HG03045 (cell line): Measurements from ENCODE around the gene ZNF600.
A peak's percentile ranks its signal among the peaks of the same experiment; 100 is the strongest.
"Not testable (repeated sequence)": the region's sequence is repeated elsewhere in the genome, so short reads cannot be mapped to it uniquely, and the experiment has no call there.

Experiments
- ATAC-seq: cut with Tn5 transposase; IDR thresholded peaks from one replicate; pipeline ENCODE4 v1.9.1; 2021; ENCODE audit warnings: mild to moderate bottlenecking, moderate library complexity; ENCODE audit not compliant: unreplicated experiment

ZNF600 gene

DNA sequence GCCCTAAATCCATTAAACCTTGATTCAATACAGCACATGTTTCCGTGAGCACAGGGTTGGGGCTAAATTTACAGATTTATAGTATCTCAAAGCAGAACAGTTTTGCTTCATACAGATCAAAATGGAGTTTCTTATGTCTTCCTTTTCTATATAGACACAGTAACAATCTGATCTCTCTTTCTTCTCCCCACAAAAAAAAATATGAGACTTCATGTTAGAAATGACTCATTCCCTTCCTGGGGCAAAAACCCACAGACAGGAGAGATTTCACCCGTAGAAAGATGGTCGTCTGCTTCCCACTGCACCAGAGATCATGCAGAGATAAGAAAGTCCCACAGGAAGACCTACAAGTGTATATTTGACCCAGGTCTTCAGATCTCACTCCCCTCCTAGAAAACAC lies 44.1 kb downstream of the ZNF600 start:
- no peak for ATAC-seq

DNA sequence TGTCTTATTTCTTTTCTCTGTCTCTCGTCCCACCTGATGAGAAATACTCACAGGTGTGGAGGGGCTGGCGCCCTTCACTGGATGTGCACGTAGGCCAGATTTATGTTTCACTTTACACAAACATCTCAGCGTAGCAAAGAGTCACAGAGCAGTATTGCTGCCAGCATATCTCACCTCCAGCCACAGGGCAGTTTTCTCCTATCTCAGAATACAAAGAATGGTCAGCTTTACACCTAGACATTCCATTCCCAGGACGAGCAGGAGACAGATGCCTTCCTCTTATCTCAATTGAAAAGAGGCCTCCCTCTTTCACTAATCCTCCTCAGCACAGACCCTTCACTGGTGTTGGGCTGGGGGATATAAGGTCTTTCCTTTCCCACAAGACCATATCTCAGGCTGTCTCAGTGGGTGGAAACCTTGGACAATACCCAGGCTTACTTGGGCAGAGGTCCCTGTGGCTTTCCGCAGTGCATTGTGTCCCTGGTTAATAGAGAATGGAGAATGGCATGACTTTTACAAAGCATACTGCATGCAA lies 44.6 kb downstream of the ZNF600 start:
- ATAC-seq = no peak

DNA sequence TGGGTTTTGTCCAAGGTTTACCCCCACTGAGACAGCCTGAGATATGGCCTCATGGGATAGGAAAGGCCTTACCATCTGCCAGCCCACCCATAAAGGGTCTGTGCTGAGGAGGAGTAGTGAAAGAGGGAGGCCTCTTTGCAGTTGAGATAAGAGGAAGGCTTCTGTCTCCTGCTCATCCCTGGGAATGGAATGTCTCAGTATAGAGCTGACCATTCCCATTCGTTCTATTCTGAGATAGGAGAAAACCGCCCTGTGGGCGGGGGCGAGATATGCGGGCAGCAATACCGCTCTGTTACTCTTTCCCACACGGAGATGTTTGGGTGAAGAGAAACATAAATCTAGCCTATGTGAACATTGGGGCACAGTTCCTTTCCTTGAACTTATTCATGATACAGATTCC lies 45.2 kb downstream of the ZNF600 start:
- not testable (repeated sequence) for ATAC-seq

DNA sequence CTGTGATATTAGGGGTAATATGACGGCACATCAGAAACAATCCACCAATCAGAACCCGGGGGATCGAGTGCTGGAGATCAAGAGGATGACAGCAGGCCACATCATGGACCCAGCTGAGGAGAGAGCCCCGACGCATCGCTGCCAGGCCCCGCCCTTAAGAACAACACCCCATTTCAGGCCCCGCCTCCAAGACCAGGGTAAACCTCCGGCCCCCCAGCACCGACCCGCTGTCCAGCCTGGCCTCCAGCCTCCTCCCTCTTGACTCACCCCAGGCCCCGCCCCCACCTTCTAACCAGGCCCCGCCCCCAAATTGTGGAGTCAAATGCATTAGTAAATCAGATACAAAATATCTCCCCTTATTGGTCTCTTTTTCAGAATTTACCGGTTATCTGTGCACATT lies 47.0 kb downstream of the ZNF600 start:
- no peak for ATAC-seq

DNA sequence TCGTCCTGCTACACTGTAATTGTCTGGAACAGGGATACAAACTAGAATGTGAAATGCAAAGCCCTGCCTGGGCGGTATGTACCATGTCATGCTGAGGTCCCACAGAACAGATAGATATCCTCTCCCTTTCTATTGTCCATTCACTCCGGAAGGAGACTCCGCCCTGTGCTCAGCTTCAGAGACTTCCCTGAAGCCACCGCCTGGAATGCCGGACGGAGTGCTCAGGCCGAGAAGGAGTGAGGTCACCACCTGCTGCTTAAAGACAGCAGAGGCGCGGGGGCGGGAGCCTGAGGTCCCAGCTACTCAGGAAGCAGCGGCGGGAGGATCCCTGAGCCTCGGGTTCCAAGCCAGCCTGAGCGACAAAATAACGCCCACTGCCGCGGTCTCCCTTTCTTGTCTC lies 50.9 kb downstream of the ZNF600 start:
- ATAC-seq = no peak

DNA sequence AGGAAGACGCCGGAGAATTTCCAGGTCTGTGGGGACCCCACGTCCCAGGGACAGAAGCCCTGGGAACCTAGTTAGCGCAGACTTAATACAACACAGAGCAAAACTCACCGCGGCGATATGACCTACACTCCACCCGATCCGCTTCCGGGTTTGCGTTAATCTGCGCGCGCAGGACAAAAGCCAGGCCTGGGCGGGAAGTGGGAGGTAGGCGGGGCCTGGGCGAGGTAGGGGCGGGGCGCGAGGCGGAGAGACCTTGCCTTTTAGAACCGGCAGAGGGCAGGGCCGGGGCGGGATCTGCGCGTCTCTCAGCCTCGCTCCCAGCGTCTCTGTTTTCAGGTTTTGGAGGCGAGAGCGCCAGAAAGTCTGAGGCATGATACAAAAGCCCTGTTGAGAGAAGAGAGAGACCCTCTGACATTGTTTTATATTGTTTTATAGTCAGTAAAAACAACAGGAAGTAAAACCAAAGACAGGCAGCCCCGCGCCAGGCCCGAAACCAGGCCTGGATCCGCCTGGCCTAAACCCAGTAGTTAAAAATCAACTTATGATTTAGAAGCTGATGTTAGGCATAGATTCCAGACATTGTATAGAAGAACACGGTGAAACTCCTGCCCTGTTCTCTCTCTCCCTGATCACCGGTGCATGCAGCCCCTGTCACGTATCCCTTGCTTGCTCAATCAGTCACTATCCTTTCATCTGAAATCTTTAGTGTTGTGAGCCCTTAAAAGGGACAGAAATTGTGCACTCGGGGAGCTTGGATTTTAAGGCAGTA lies 51.5 kb downstream of the ZNF600 start, which contains the start of gene ZNF611:
Gene ZNF611, minus strand, starts transcription at position 152 of the 769 bp plus-strand sequence. CDS start 19,150 bp downstream, outside the sequence.
- peak; percentile 86 for ATAC-seq

DNA sequence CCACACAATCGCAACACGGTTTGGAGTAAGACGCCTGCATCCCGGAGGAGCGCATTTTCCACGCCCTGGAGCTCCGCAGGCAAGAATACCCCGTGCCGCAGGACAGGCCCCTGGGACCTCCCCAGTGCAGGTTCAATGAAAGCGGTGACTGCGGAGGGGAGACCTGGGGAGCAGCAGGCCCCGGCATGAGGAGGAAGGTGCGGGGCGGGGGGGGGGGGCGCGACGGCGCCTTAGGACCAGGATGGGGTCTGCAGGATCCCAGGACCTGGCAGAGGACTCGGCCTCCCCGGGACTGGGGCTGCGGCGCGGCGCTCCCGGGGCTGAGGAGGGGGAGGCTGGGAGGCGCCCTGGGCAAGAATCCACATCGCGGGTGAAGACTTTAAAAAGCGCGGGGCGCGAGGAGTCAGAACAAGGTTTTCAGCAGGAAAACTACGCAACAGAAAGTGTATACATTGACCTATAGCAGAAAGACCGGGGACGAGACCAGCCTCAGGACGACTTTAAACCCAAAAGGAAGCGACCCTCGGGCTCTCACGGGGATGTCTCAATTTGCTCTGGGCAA lies 52.2 kb downstream of the ZNF600 start:
- peak; percentile 28 for ATAC-seq

DNA sequence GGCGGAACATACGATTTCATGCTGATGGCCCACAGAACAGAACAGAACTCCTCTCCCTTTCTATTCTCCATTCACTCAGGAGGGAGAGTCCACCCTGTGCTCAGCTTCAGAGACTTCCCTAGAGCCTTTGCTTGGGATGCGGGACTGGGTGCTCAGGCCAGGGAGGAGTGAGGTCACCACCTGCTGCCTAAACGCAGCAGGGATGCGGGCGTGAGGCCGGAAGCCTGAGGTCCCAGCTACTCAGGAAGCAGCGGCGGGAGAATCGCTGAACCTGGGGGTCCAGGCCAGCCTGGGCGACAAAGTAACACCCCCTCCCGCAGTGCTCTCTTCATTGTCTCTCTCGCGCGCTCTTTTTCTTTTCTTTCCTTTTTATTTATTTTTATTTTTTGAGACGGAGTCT lies 60.5 kb downstream of the ZNF600 start:
- not testable (repeated sequence) for ATAC-seq

DNA sequence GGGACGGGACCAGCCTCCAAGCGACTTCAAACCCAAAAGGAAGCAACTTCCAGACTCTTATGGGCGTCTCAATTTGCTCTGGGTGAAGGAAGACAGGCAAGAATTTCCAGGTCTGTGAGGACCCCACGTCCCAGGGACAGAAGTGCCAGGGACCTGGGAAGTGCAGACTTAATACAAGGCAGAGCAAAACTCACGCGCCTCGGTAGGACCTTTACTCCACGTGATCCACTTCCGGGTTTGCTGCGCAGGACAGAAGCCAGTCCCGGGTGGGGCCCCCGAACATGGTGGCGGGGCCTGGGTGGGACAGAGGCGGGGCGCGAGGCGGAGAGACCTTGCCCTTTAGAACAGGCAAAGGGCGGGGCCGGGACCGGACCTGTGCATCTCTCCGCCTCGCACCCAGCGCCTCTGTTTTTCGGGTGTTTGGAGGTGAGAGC lies 61.0 kb downstream of the ZNF600 start:
- no peak for ATAC-seq

DNA sequence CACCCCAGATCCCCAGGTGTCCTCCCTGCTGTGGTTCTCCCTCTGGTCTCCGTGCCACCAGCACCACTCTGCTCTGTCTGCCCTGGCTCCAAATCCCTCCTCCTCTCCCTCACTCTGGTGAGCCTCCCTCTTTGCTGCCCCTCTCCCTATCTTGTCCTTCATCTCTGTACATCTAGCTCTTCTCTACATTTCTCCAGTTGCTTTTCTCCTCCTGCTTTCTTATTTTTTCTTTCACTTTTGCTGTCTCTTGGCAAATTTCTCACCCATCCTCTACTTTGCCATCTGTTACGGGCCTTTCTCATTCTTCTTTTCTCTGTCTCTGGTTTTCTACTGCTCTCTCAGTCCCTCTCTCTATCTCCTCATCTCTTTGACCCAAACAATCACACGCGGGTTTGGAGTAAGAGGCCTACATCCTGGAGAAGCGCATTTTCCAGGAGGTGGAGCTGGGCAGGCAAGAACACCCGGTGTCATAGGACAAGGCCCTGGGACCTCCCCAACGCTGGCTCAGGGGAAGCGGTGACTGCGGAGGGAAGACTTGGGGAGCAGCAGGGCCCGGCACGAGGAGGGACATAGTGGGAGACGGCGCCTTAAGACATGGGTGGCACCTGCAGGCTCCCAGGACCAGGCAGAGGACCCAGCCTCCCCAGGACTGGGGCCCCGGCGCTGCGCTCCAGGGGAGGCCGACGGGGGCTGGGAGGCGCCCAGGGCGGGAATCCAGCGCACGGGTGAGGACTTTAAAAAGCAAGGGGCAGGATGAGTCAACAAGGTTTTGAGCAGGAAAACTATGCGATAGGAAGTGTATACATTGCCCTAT lies 61.7 kb downstream of the ZNF600 start:
- no peak for ATAC-seq

DNA sequence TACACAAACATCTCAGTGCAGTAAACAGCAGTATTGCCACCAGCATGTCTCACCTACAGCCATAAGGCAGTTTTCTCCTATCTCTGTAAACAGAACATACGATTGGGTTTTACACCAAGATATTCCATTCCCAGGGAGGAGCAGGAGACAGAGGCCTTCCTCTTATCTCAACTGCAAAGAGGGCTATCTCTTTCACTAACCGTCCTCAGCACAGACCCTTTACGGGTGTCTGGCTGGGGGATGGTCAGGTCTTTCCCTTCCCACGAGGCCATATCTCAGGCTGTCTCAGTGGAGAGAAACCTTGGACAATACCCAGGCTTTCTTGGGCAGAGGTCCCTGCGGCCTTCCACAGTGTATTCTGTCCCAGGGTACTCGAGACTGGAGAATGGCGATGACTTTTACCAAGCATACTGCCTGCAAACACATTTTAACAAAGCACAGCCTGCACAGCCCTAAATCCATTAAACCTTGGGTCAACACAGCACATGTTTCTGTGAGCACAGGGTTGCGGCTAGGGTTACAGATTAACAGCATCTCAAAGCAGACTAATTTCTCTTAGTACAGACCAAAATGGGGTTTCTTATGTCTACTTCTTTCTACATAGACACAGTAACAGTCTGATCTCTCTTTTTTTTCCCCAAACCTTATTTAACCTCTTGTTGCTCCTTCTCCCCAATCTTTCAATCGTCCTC lies 62.5 kb downstream of the ZNF600 start:
- ATAC-seq = not testable (repeated sequence)

DNA sequence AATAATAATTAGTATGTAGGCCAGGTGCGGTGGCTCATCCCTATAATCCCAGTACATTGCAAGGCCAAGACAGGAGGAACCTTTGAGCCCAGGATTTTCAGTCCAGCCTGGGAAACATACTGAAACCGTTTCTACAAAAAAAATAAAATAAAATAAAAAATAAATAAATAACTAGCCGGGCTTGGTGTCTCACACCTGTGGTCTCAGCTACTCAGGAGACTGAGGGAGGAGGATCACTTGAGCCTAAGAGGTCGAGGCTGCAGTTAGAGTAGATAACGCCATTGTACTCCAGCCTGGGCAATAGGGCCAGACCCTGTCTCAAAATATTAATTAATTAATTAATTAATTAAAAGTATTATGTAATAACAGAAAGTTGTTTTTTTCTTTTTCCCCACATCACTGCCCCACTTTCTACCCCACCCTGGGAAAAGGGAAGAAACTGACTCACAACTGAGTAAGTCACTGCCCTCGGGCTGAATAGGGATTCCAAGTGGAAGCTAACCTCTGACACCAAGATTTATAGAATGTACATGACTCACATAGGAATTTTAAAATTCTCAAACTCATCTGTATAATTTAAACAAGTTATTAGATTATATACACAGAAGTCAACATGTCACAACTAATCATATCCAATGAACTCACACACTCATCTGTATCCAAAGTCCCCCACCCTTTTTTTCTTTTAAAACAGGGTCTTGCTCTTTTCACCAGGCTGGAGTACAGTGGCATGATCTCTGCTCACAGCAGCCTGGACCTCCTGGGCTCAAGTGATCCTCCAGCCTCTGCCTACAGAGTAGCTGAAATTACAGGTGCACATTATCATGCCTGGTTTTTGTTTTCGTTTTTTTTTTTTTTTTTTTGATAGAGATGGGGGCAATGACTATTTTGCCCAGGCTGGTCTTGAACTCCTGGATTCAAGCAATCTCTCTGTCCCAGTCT lies 64.3 kb downstream of the ZNF600 start:
- ATAC-seq = no peak

DNA sequence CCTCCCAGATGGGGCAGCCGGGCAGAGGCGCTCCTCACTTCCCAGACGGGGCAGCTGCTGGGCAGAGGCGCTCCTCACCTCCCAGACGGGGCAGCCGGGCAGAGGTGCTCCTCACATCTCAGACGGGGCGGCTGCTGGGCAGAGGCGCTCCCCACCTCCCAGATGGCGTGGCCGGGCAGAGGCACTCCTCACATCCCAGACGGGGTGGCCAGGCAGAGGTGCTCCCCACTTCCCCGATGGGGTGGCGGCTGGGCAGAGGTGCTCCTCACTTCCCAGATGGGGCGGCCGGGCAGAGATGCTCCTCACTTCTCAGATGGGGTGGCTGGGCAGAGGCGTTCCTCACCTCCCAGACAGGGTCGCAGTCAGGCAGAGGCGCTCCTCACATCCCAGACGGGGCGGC lies 66.0 kb downstream of the ZNF600 start:
- not testable (repeated sequence) for ATAC-seq

DNA sequence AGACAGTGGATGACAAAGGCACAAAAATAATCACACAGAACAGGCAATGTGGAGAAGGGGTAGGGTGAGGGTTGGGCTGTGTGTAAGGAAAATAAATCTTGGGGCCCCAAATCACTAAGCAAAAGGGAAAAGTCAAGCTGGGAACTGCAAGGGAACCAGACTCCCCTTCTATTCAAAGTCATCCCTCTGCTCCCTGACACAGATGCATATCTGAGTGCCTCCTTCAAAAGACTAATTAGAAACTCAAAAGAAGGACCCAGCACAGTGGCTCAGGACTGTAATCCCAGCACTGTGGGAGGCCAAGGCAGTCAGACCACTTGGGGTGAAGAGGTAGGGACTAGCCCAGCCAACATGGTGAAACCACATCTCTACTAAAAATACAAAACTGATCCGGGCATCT lies 70.1 kb downstream of the ZNF600 start:
- no peak for ATAC-seq

DNA sequence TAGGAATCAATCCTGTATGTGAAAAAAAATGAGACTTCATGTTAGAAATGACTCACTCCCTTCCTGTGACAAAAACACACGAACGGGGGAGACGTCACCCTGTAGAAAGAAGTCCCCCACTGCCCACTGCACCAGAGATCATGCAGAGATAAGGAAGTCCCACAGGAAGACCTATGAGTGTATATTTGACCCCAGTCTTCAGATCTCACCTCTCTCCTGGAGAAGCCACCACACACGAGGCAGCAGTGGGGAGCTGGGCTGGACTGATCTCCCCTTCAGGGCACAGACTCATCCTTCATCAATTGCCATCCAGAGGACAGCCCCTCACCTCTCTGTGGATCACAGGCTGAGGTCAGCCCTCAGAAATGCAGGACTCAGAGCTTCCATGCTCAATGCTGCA lies 70.7 kb downstream of the ZNF600 start:
- not testable (repeated sequence) for ATAC-seq

DNA sequence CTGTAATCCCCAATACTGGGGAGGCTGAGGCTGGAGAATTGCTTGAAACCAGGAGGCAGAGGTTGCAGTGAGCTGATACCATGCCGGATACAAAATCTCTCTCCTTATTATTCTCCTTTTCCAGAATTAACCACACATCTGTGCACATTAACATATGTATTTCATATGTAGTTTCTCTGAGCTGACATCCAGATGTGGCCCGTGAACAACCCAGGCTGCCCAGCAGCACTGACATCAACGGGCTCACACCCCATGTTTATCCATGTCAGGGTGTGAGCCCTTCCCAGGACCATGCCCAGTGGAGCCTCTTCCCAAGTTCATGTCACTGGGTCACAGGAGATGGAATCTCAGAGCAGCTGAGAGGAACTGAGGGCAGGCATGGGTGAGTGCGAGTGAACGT lies 71.3 kb downstream of the ZNF600 start:
- not testable (repeated sequence) for ATAC-seq
